A549 treated with AZD2906 at 1 μM for 4 hours (cell line): ENCODE data around the gene TRNP1. TPM values are rescaled to one million over a fixed set of nuclear protein-coding genes. Genes with fewer than 3 reads are reported as not detected.

Experiments
- total RNA-seq: library from RNA; stranded (reverse); fragments of 200-300 nt; extraction: Qiagen RNA extraction; gene quantifications from 5 replicates; pipeline ENCODE4 v1.2.3, GENCODE V29; 2022

Gene TRNP1, protein sequence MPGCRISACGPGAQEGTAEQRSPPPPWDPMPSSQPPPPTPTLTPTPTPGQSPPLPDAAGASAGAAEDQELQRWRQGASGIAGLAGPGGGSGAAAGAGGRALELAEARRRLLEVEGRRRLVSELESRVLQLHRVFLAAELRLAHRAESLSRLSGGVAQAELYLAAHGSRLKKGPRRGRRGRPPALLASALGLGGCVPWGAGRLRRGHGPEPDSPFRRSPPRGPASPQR
- 189 to 300 TPM (median 281 TPM) in 5 replicates for total RNA-seq

DNA sequence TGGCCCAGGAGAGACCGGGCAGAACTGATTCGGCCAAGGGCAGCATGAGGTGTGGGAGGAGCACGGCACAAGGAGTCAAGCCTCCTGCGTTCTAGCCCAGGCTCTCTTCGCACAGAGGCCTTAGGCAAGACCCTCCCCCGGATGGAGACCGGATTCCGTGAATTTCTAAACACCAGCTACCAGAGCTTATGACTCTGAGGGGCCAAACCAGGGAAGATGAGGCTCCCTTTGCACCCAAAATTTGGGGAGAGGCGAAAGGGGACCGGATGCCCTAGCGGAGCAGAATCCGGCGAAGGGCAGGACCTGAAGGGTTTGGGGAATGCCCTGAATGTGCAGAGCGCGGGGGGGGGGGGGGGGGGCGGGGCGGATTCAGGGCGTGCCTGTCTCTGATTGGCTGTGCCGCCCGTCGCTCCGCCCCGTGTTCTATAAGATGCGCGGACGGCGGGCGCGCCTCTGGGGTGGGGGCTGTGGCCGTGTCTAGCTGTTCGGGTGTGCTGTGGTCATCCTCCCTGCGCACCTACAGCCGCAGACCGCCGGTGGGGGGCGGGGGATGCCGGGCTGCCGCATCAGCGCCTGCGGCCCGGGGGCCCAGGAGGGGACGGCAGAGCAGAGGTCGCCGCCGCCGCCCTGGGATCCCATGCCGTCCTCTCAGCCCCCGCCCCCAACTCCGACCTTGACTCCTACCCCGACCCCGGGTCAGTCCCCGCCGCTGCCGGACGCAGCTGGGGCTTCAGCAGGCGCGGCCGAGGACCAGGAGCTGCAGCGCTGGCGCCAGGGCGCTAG, at the start of gene TRNP1:
Gene TRNP1 (plus strand): TSS at position 456 of the 783 bp plus-strand sequence. CDS start 95 bp downstream, at position 551.

DNA sequence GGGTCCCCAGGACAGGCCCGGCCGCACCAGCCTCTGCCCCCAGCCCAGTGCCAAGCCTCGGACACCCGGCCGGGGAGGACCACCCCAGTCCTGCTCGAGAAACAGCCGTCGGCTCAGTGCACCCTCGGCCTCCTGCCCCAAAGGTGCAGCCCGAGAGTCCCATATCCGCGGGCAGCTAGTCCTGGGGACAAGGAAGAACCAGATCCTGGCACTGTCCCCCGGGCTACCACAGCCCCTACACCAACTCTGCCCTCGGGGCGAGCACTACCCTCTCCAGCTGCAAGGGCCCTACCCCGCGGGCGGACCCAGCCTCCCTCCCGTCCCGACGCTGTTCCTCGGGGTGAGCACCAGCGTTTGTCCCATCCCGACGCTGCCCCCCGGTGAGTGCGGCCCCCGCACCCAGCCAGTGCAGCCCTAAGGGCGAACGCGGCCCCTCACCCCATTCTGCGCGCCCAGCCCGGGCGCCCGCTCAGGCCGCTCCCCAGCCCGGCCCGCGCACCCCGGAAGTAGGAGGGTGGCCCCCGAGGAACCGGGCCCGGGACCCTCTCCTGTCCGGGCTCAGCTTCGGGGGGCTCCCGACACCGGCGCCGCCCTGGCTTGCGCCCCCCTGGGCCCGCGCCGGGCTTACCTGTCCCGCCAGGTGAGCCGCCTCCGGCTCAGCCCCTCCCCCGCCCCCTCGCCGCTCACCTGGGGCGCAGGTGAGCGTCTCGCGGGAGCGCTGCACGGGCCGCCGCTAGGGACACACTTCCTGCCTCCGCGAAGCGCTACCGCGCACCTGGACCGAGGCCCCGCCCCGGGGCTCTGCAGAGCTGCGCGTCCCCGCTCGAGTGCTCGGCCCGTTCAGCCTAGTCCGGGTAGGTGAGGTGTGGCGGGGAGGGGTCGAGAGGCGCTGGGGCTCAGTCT, 33.5 kb upstream of the TRNP1 start, which contains the start of gene KDF1:
Gene KDF1 (minus strand): TSS at position 747 of the 903 bp plus-strand sequence. CDS start 8,088 bp downstream, outside the sequence.

Other genes with a start within 250 kb of the TRNP1 start
- gene PIGV, start 205.7 kb upstream of the TRNP1 start, total RNA-seq: 5.9 to 7.2 TPM (median 6.6 TPM) in 5 replicates
- gene ZDHHC18, start 167.0 kb upstream of the TRNP1 start, total RNA-seq: 37.9 to 43.8 TPM (median 42.0 TPM) in 5 replicates
- 494 to 656 TPM (median 566 TPM) in 5 replicates for gene SFN, start 130.5 kb upstream of the TRNP1 start, total RNA-seq
- gene GPN2, start 103.4 kb upstream of the TRNP1 start, total RNA-seq: 25.2 to 30.3 TPM (median 29.9 TPM) in 5 replicates
- gene GPATCH3, start 93.2 kb upstream of the TRNP1 start, total RNA-seq: 9.4 to 11.6 TPM (median 10.4 TPM) in 5 replicates
- gene NR0B2, start 79.7 kb upstream of the TRNP1 start, total RNA-seq: 0.05 to 0.10 TPM (median 0.10 TPM) in 3 of 5 replicates, not detected in the others
- 121 to 141 TPM (median 130 TPM) in 5 replicates for gene NUDC, start 71.9 kb upstream of the TRNP1 start, total RNA-seq
- 0.24 to 0.42 TPM (median 0.33 TPM) in 5 replicates for gene KDF1, start 33.2 kb upstream of the TRNP1 start, total RNA-seq
- gene TENT5B, start 19.2 kb downstream of the TRNP1 start, total RNA-seq: 1.2 to 2.0 TPM (median 1.7 TPM) in 5 replicates
- gene SLC9A1, start 161.4 kb downstream of the TRNP1 start, total RNA-seq: 15.5 to 18.6 TPM (median 17.4 TPM) in 5 replicates
- 6.3 to 7.5 TPM (median 7.4 TPM) in 5 replicates for gene WDTC1, start 240.9 kb downstream of the TRNP1 start, total RNA-seq